ENCODE measurements around the gene ADD2.
"Not testable (repeated sequence)": the region's sequence is repeated elsewhere in the genome, so short reads cannot be mapped to it uniquely, and the experiment has no call there.

ADD2 gene

DNA sequence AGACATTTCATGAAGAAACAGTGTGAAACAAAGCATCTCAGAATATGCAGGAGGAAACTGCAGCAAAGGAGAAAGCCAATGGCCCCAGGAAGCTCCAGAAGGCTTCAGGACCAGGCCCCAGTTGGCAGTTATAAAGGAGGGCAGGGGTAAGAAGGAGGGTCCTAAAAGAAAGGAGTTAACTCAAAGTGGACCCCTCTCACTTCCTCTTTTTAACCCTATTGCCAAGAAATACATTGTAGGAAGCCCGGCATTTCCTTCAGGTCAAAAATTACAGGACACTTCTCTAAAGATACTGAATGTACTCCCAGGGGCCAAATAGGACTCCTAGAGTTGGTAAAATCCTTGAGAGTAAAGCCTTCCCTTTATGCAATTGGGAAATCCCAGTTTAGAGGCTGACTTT lies 137.2 kb downstream of the ADD2 start:
- DNase-seq: no peak

DNA sequence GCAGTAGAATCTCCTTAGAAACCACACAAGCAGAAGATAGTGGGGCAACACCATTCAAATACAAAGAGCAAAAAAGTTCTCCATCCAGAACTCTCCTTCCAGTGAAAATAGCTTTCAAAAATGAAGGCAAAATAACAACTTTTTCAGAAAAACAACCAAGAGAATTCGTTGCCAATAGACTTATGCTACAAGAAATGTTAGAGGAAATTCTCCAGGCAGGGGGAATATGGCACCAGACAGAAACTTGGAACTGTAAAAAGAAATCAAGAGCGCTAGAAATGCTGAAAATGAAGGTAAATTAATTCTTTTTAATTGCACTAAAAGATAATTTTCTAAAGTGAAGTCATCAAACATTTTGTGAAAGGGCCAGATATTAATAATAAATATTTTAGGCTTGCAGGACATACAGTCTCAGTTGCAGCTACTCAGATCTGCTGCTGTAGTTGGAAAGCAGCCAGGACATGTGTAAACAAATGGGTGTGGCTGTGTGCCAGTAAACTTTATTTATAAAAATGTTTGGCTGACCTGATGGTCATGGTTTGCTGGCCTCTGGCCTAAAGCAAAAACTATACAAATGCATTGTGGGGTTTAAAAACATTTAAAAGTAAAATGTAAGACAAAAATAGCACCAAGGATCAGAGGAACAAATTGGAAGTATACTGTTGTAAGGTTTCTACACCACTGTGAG lies 140.6 kb downstream of the ADD2 start:
- DNase-seq: no peak

- no peak for DNase-seq
Measured at GRCh38 chr2:70626254-70626990, 141.6 kb downstream of the ADD2 start.

GRCh38 chr2:70621536-70621935 lies 146.5 kb downstream of the ADD2 start:
- DNase-seq: not testable (repeated sequence)

- DNase-seq: no peak
Measured at GRCh38 chr2:70620020-70620419, 148.0 kb downstream of the ADD2 start.

- DNase-seq: no peak
Measured at GRCh38 chr2:70619167-70619566, 148.8 kb downstream of the ADD2 start.

DNA sequence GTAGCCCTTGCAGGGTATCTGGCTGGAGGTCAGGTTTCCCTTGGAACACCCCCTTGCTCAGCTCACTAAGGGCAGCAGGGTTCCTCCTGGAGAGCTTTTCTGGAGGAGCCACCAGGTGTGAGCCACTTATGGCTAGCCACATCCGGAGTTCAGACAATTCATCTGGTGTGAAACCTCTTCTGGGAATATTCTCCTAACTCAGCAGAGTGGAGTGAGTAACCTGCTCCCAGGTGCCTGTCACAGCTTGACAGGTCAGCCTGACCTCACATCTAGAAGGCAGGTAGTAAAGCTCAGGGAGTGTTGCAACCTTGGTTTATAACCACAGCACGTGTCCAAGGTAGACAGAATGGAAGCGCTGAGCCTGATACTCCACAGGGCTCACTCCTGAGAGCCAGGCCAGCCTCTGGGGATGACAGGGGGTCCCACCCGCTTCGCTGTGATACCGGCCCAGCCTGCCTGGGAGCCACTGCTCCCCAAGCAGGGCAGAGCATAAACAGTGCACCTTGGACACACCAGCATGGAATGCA lies 151.8 kb downstream of the ADD2 start:
- no peak for DNase-seq

GRCh38 chr2:70615222-70615621 lies 152.8 kb downstream of the ADD2 start:
- no peak for DNase-seq

DNA sequence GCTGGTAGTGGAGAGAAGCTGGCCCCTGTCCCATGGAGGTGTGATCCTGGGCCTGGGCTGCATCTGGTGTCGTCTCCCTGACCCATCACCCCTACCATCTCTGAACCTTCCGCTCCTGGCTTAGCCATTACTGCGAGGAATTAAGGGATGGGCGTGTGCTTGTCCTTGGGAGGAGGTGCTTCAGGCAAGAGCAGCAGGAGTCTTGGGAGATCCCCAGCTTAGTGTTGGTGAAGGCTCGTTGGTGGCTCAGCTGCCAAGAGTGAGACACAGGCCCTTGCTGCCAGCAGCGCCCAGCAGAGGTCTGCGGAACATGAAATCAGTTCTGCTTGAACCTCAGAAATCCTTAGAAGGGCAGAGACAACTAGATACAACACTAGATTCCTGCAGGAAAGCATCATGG lies 154.5 kb downstream of the ADD2 start:
- DNase-seq: no peak

GRCh38 chr2:70612574-70612973 lies 155.4 kb downstream of the ADD2 start:
- DNase-seq: no peak

DNA sequence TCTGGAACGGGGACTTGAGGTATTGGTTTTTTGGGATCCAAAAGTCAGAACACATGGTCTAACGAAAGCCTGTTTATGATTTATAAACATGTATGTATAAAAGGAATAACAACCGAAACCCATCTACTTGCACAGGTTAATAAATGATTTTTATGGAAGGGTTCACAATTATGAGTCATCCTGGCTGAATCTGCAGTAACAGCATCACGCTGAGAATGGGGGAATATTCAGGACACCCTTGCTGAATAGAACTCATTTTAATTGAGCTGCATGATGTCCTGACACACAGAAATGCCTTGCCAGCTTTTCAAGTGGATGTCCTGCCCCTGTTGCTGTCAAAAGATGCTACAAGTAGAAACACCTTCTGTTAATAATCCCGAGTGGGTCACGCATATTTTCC lies 159.6 kb downstream of the ADD2 start:
- no peak for DNase-seq

GRCh38 chr2:70607121-70607561 lies 160.9 kb downstream of the ADD2 start:
- no peak for DNase-seq

All from activated CD8-positive, alpha-beta memory T cell treated with anti-CD3 and anti-CD28 coated beads for 24 hours (primary cell).